Thyroid gland (tissue), 4 donors: ENCODE results near the gene STYXL1. TPM values are rescaled to one million over a fixed set of nuclear protein-coding genes. Genes with fewer than 3 reads are reported as not detected.
"Not testable (repeated sequence)": the region's sequence is repeated elsewhere in the genome, so short reads cannot be mapped to it uniquely, and the experiment has no call there.

Source experiments
- DNase-seq, 2 donors: peaks; one replicate each; pipeline ENCODE4 v3.0.0-alpha.2; 2019
- H3K27ac ChIP-seq, 3 donors: fragments of 200-600 bp; sonication (generic); 1 replicate in 2 of 3; 2 replicates in 1 of 3; pipeline ENCODE4 v1.5.1; 2016 to 2019; ENCODE audit warnings: mild to moderate bottlenecking in 1 of 3, moderate library complexity in 1 of 3
- H3K27me3 ChIP-seq: fragments of 200-600 bp; sonication (generic); one replicate; pipeline ENCODE4 v1.5.1; 2019
- H3K36me3 ChIP-seq, 2 donors: fragments of 200-600 bp; sonication (generic); one replicate each; pipeline ENCODE4 v1.5.1; 2016 to 2019
- H3K4me1 ChIP-seq, 2 donors: fragments of 200-600 bp; sonication (generic); one replicate each; pipeline ENCODE4 v1.5.1; 2017 to 2019
- H3K4me3 ChIP-seq, 3 donors: fragments of 200-600 bp; sonication (generic); replicated peaks in 1 of 3; 1 replicate in 2 of 3; 2 replicates in 1 of 3; pipeline ENCODE4 v1.5.1; 2016; ENCODE audit warnings: mild to moderate bottlenecking in 1 of 3
- H3K9me3 ChIP-seq: fragments of 200-600 bp; sonication (generic); one replicate; pipeline ENCODE4 v1.5.1; 2017
- CTCF ChIP-seq, 6 experiments: fragments of 200-600 bp in 3 of 6; fragments of 450-650 bp in 3 of 6; sonication (generic) in 3 of 6; IDR thresholded peaks; one replicate each; pipeline ENCODE4 v1.5.1; 2016 to 2019; ENCODE audit warnings: antibody characterized with exemption in 6 of 6, mild to moderate bottlenecking in 2 of 6, inconsistent platforms in 1 of 6, moderate library complexity in 1 of 6
- POLR2A ChIP-seq, 2 donors: fragments of 450-650 bp; IDR thresholded peaks; one replicate each; pipeline ENCODE4 v1.6.1; 2017; ENCODE audit warnings: antibody characterized with exemption in 2 of 2, mild to moderate bottlenecking in 2 of 2, moderate library complexity in 1 of 2
- WGBS, 2 donors: methylation state at CpG; one replicate each; pipeline ENCODE4 v1.1.5; 2017; 5-methylcytosine and 5-hydroxymethylcytosine counted together
- intact Hi-C: fragments of 100-400 bp; cut with DNase I; formaldehyde crosslinking; loops from one replicate; pipeline ENCODE4 v1.15.1; 2023
- total RNA-seq, 4 donors: library from RNA; depleted of rRNA; stranded (reverse); fragments of >200 nt; gene quantifications; one replicate each; pipeline ENCODE4 v1.2.3, GENCODE V29; 2016

The STYXL1 gene
- total RNA-seq, 4 donors from 2014 or later: 14.5 to 53.7 (median 29.1) TPM

DNA sequence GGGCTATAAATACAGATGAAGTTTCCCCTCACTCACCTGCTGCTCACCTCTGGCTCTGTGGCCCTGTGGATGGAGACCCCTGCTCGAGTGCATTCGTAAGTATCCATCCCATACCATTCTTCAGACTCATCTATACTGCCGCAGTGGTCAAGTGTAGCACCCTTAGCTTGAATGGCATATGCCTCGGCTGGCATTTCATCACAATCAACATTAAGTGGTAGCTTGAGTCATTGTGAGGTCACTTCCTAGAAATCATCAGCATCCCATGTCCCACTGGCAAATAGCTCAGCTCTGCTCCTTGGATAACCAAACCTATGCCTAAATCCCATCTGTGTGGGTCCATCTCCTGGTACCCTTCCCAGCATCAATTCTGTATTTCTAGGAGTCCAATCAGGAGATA, 38.3 kb upstream of the STYXL1 start:
- Histone ChIP-seq H3K36me3 (no peaks in the 10 kb centered on the region), H3K27ac (no peak overlapping the region), H3K4me3 (no peak overlapping the region), H3K27me3 (no peaks in the 10 kb centered on the region), H3K9me3 (no peaks in the 10 kb centered on the region), H3K4me1 (peaks cover 0 to 4% of the 10 kb centered on the region in 2 donors)
- 89 to 97% methylated on average over 4 of the region's 4 CpGs for WGBS, 2 donors
- intact Hi-C loops: no loop called here
- DNase-seq: no peak
- TF ChIP-seq CTCF (IDR thresholded peaks at IDR 0.05) (no peak), POLR2A (IDR thresholded peaks at IDR 0.05) (no peak)

- H3K4me1 ChIP-seq, H3K27ac ChIP-seq, intact Hi-C loops, H3K4me3 ChIP-seq, DNase-seq, H3K36me3 ChIP-seq, H3K9me3 ChIP-seq, H3K27me3 ChIP-seq: not testable (repeated sequence)
- WGBS, 2 donors: 82 to 91% methylated on average over 2 of the region's 2 CpGs
These were observed 36.3 kb upstream of the STYXL1 start for GRCh38 chr7:76084115-76084514.

DNA sequence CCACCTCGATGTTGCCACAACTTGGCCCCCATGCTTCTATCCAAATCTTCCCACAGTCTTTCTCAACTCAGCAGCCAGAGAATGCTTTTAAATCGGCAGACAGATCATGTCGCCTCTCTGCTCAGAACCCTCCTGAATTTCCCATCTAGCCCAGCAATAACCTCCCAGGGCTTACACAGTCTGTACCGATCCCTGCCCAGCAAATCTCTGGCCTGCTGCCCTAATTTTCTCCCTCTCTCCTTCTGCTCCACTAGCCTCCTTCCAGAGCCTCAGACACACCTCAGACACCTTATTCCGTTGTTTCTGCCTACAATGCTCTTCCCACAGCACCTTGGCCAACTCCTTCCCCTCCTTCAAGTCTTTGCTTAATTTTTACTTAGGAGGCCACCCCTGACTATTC, 32.4 kb upstream of the STYXL1 start:
- no peak for DNase-seq
- H3K27ac ChIP-seq: no peak overlapping the region
- H3K27me3 ChIP-seq: no peaks in the 10 kb centered on the region
- no peaks in the 10 kb centered on the region for H3K36me3 ChIP-seq
- 85 to 90% methylated on average over 5 of the region's 5 CpGs for WGBS, 2 donors
- H3K4me3 ChIP-seq: no peak overlapping the region
- peaks cover 0 to 4% of the 10 kb centered on the region in 2 donors for H3K4me1 ChIP-seq
- TF ChIP-seq CTCF (IDR thresholded peaks at IDR 0.05): no peak
- TF ChIP-seq POLR2A (IDR thresholded peaks at IDR 0.05): no peak
- no peaks in the 10 kb centered on the region for H3K9me3 ChIP-seq
- intact Hi-C loops: no loop called here

- Histone ChIP-seq H3K36me3 (no peaks in the 10 kb centered on the region), H3K9me3 (no peaks in the 10 kb centered on the region), H3K4me3 (no peak overlapping the region), H3K27me3 (no peaks in the 10 kb centered on the region), H3K27ac (no peak overlapping the region), H3K4me1 (peaks cover 0 to 4% of the 10 kb centered on the region in 2 donors)
- 74 to 82% methylated on average over 3 of the region's 3 CpGs for WGBS, 2 donors
- intact Hi-C loops: no loop called here
- DNase-seq: no peak
- TF ChIP-seq POLR2A (IDR thresholded peaks at IDR 0.05): no peak
These were observed 29.6 kb upstream of the STYXL1 start for GRCh38 chr7:76077435-76077834.

GRCh38 chr7:76076995-76077394, 29.2 kb upstream of the STYXL1 start:
- H3K9me3 ChIP-seq: no peaks in the 10 kb centered on the region
- 95% methylated on average over 6 of the region's 6 CpGs for WGBS, 2 donors
- no peaks in the 10 kb centered on the region for H3K27me3 ChIP-seq
- peaks cover 0 to 2% of the 10 kb centered on the region in 2 donors for H3K4me1 ChIP-seq
- no peaks in the 10 kb centered on the region for H3K36me3 ChIP-seq
- intact Hi-C loops: no loop called here
- no peak for DNase-seq
- no peak for TF ChIP-seq POLR2A (IDR thresholded peaks at IDR 0.05)
- no peak overlapping the region for H3K4me3 ChIP-seq
- no peak overlapping the region for H3K27ac ChIP-seq

GRCh38 chr7:76074972-76075370, 27.2 kb upstream of the STYXL1 start:
- Histone ChIP-seq H3K36me3 (no peaks in the 10 kb centered on the region), H3K4me3 (no peak overlapping the region), H3K9me3 (no peaks in the 10 kb centered on the region), H3K27me3 (no peaks in the 10 kb centered on the region), H3K27ac (no peak overlapping the region), H3K4me1 (no peaks in the 10 kb centered on the region)
- WGBS, 2 donors: 90 to 95% methylated on average over 3 to 4 of the region's 4 CpGs
- DNase-seq: no peak
- TF ChIP-seq POLR2A (IDR thresholded peaks at IDR 0.05) (no peak), CTCF (IDR thresholded peaks at IDR 0.05) (no peak)
- intact Hi-C loops: no loop called here
